A549 (cell line): Measurements from ENCODE around the gene PHKB. TPM values are rescaled to one million over a fixed set of nuclear protein-coding genes. Genes with fewer than 3 reads are reported as not detected.

ENCODE experiments used
- ATAC-seq, 2 experiments: fragments of 200-7000 bp in 1 of 2; fragments of >200 bp in 1 of 2; cut with Nextera tagmentation in 1 of 2; cut with Tn5 transposase in 1 of 2; 3 replicates each; pipeline versions ENCODE4 v1.8.0 to v1.9.1; 2018 to 2020; ENCODE audit warnings: mild to moderate bottlenecking in 1 of 2, moderate library complexity in 1 of 2
- CTCF ChIA-PET: fragments of 300-600 bp; sonication (Branson Sonifier 250); formaldehyde crosslinking; extraction: SDS; loops from one replicate; lab custom pipeline; 2021; ENCODE audit warnings: antibody characterized with exemption, inconsistent platforms; lab: Yijun Ruan, JAX
- POLR2A ChIA-PET: fragments of 350-600 bp; formaldehyde crosslinking; extraction: SDS; loops from one replicate; lab custom pipeline; 2021; ENCODE audit warnings: antibody characterized with exemption, inconsistent platforms; lab: Yijun Ruan, JAX
- DNase-seq, 2 experiments: peaks; one replicate each; pipeline versions ENCODE4 v3.0.0 to v3.0.0-alpha.2; 2011 to 2016; ENCODE audit warnings: low read depth in 1 of 2, low spot score in 1 of 2
- FAIRE-seq: peaks from 2 replicates; lab custom pipeline; 2011; peaks lifted over from hg19 to GRCh38; lab: Jason Lieb, UNC
- H3K27ac ChIP-seq, 2 experiments: fragments of >200 bp; sonication (Bioruptor Twin); formaldehyde crosslinking; 3 replicates each; pipeline ENCODE4 v1.5.1; 2016 to 2017
- H3K4me1 ChIP-seq: fragments of >200 bp; sonication (Bioruptor Twin); formaldehyde crosslinking; 3 replicates; pipeline ENCODE4 v1.6.1; 2016
- H3K4me2 ChIP-seq: fragments of >200 bp; sonication (Bioruptor Twin); formaldehyde crosslinking; 3 replicates; pipeline ENCODE4 v1.6.1; 2016
- H3K4me3 ChIP-seq: fragments of >200 bp; sonication (Bioruptor Twin); formaldehyde crosslinking; 3 replicates; pipeline ENCODE4 v1.5.1; 2016
- H3K9me3 ChIP-seq: fragments of >200 bp; sonication (Bioruptor Twin); formaldehyde crosslinking; 3 replicates; pipeline ENCODE4 v1.6.1; 2016
- CHD4 ChIP-seq: fragments of 200-600 bp; sonication (generic); IDR thresholded peaks from 2 replicates; pipeline ENCODE4 v1.6.1; 2016; ENCODE audit warnings: antibody characterized with exemption, mild to moderate bottlenecking, borderline replicate concordance
- EHF ChIP-seq: fragments of 250-450 bp; sonication (Bioruptor Pico); IDR thresholded peaks from 2 replicates; pipeline ENCODE4 v1.5.0; 2020; ENCODE audit warnings: mild to moderate bottlenecking
- FOSB ChIP-seq: fragments of 250-450 bp; sonication (Bioruptor Pico); IDR thresholded peaks from 2 replicates; pipeline ENCODE4 v1.5.0; 2020; ENCODE audit warnings: mild to moderate bottlenecking, moderate library complexity
- HDAC2 ChIP-seq: fragments of 200-600 bp; sonication (generic); IDR thresholded peaks from 2 replicates; pipeline ENCODE4 v1.6.1; 2016
- JUN ChIP-seq, 2 experiments: fragments of >200 bp; sonication (Bioruptor Twin); formaldehyde crosslinking; IDR thresholded peaks; 2 replicates in 1 of 2; 3 replicates in 1 of 2; pipeline ENCODE4 v1.6.1; 2016 to 2017
- KDM1A ChIP-seq: fragments of 200-600 bp; sonication (generic); IDR thresholded peaks from 2 replicates; pipeline ENCODE4 v1.6.1; 2016; ENCODE audit warnings: low read depth, mild to moderate bottlenecking
- KDM5A ChIP-seq: fragments of 200-600 bp; sonication (generic); IDR thresholded peaks from 2 replicates; pipeline ENCODE4 v1.6.1; 2016; ENCODE audit warnings: antibody characterized with exemption, mild to moderate bottlenecking
- MAFK ChIP-seq: fragments of 450-650 bp; IDR thresholded peaks from 2 replicates; pipeline ENCODE4 v1.6.1; 2014; ENCODE audit not compliant: partially characterized antibody
- MAZ ChIP-seq: fragments of 150-350 bp; IDR thresholded peaks from 2 replicates; pipeline ENCODE4 v1.6.1; 2014; ENCODE audit warnings: antibody characterized with exemption, low read depth, low read length, borderline replicate concordance
- PBX3 ChIP-seq: IDR thresholded peaks from 2 replicates; pipeline ENCODE4 v1.6.1; 2012
- RAD21 ChIP-seq, 2 experiments: fragments of >200 bp in 1 of 2; sonication (Bioruptor Twin) in 1 of 2; formaldehyde crosslinking in 1 of 2; IDR thresholded peaks in 1 of 2; conservative IDR thresholded peaks in 1 of 2; 2 replicates in 1 of 2; 3 replicates in 1 of 2; pipeline ENCODE4 v1.6.1; 2012 to 2018; ENCODE audit warnings: inconsistent platforms in 1 of 2
- RARB ChIP-seq: fragments of 250-450 bp; sonication (Bioruptor Pico); IDR thresholded peaks from 2 replicates; pipeline ENCODE4 v1.8.0; 2021; ENCODE audit warnings: mild to moderate bottlenecking, moderate library complexity
- TP53 ChIP-seq: fragments of 250-450 bp; sonication (Bioruptor Pico); IDR thresholded peaks from 2 replicates; pipeline ENCODE4 v1.5.0; 2021; ENCODE audit warnings: mild to moderate bottlenecking, moderate library complexity
- ZSCAN20 ChIP-seq: fragments of 250-450 bp; sonication (Bioruptor Pico); IDR thresholded peaks from 2 replicates; pipeline ENCODE4 v1.8.0; 2022; ENCODE audit warnings: mild to moderate bottlenecking, moderate library complexity
- WGBS: methylation state at CpG from one replicate; pipeline ENCODE4 v1.1.6; 2017; ENCODE audit errors: missing lambda C conversion rate; 5-methylcytosine and 5-hydroxymethylcytosine counted together
- polyA plus RNA-seq, 4 experiments: library from polyadenylated mRNA; depleted of rRNA in 3 of 4; stranded (reverse); fragments of >200 nt; fragmentation: RNase III in 1 of 4; extraction: RNeasy Plus Mini Kit Qiagen cat#74134 plus additional on column Dnase treatment in 1 of 4; gene quantifications; 2 replicates in 3 of 4; 3 replicates in 1 of 4; pipeline ENCODE4 v1.2.3, GENCODE V29; 2011 to 2017
- TF ChIP-seq, protein P1 (sequence below): fragments of 250-450 bp; sonication (Bioruptor Pico); IDR thresholded peaks from 2 replicates; pipeline ENCODE4 v1.5.0; 2021; ENCODE audit warnings: mild to moderate bottlenecking, moderate library complexity, borderline replicate concordance

Gene PHKB
- polyA plus RNA-seq, 2 of the 4 experiments (the other 2 are of a cell fraction): 33.2 to 96.8 TPM

- WGBS: 19% methylated on average over 4 of the region's 4 CpGs
- CTCF ChIA-PET: no interaction called here
- H3K9me3 ChIP-seq: no peaks in the 10 kb centered on the region
- ATAC-seq: peak; percentile 24 to 74; a peak in 4 of 6 replicates
- TF ChIP-seq PBX3 (no peak), MAFK (peak; percentile 45), CHD4 (no peak), RAD21 (conservative IDR thresholded peaks at IDR 0.05 in 1 of 2, IDR thresholded peaks at IDR 0.05 in 1 of 2) (0 out of 5 replicates have a peak, but pooled peaks of 1 of the 2 experiments have one; percentile 15), RARB (CRISPR knock-in tag) (no peak)
- H3K4me3 ChIP-seq: peak overlapping the region; percentile 14; the same call in 1 of the 3 replicates
- DNase-seq: peak; percentile 2 to 44
- H3K4me1 ChIP-seq: peaks cover 33% of the 10 kb centered on the region
- POLR2A ChIA-PET: no interaction called here
- H3K27ac ChIP-seq: peak overlapping the region; percentile 53 to 70; a peak in 4 of 6 replicates
- FAIRE-seq: peak; percentile 67
- peak overlapping the region; percentile 89 for H3K4me2 ChIP-seq
Measured at GRCh38 chr16:47664653-47665325, 203.7 kb downstream of the PHKB start.

- H3K4me2 ChIP-seq: no peak overlapping the region
- TF ChIP-seq KDM1A: no peak
- WGBS: 98% methylated on average over 3 of the region's 3 CpGs
- CTCF ChIA-PET: interaction anchor here (0.5 to 1.4 kb wide), 2 partner anchors 407 to 629 kb away, joined by 3 to 4 read pairs; no protein-coding TSS in a partner anchor
- DNase-seq: no peak
- no peak overlapping the region for H3K4me3 ChIP-seq
- POLR2A ChIA-PET: no interaction called here
- no peak for FAIRE-seq
- no peak overlapping the region; a peak in 1 of 6 replicates for H3K27ac ChIP-seq
- H3K9me3 ChIP-seq: no peaks in the 10 kb centered on the region
- ATAC-seq: no peak
- H3K4me1 ChIP-seq: peaks cover 33% of the 10 kb centered on the region
Measured at GRCh38 chr16:47666434-47666833, 205.3 kb downstream of the PHKB start.

- WGBS: 63% methylated on average over 6 of the region's 6 CpGs
- ChIA-PET CTCF (interaction anchor here (1.1 to 1.4 kb wide), 2 partner anchors 19 to 630 kb away, joined by 3 read pairs; no protein-coding TSS in a partner anchor), POLR2A (no interaction called here)
- no peak overlapping the region for H3K4me3 ChIP-seq
- no peaks in the 10 kb centered on the region for H3K9me3 ChIP-seq
- H3K4me1 ChIP-seq: peaks cover 33% of the 10 kb centered on the region
- no peak overlapping the region for H3K27ac ChIP-seq
- FAIRE-seq (no peak), ATAC-seq (no peak; a peak in 1 of 6 replicates), DNase-seq (no peak)
- peak overlapping the region; percentile 27; the same call in 2 of the 3 replicates for H3K4me2 ChIP-seq
- no peak for TF ChIP-seq MAZ
- TF ChIP-seq EHF: no peak
- TF ChIP-seq JUN (IDR thresholded peaks at IDR 0.05): no peak
- TF ChIP-seq, protein P1, sequence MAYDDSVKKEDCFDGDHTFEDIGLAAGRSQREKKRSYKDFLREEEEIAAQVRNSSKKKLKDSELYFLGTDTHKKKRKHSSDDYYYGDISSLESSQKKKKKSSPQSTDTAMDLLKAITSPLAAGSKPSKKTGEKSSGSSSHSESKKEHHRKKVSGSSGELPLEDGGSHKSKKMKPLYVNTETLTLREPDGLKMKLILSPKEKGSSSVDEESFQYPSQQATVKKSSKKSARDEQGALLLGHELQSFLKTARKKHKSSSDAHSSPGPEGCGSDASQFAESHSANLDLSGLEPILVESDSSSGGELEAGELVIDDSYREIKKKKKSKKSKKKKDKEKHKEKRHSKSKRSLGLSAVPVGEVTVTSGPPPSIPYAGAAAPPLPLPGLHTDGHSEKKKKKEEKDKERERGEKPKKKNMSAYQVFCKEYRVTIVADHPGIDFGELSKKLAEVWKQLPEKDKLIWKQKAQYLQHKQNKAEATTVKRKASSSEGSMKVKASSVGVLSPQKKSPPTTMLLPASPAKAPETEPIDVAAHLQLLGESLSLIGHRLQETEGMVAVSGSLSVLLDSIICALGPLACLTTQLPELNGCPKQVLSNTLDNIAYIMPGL (CRISPR knock-in tag): no peak
- no peak for TF ChIP-seq HDAC2
- no peak for TF ChIP-seq KDM5A
- TF ChIP-seq ZSCAN20 (CRISPR knock-in tag): no peak
- TF ChIP-seq FOSB (CRISPR knock-in tag): no peak
- no peak for TF ChIP-seq MAFK
Measured at GRCh38 chr16:47667956-47668355, 206.8 kb downstream of the PHKB start.

GRCh38 chr16:47672475-47672874 is 211.3 kb downstream of the PHKB start:
- peak; percentile 32 for FAIRE-seq
- ATAC-seq: no peak

More at GRCh38 chr16:47672475-47672874, 211.3 kb downstream of the PHKB start:
- H3K4me1 ChIP-seq: peaks cover 10% of the 10 kb centered on the region
- no peak for TF ChIP-seq TP53
- TF ChIP-seq MAFK: peak; percentile 94
- TF ChIP-seq, all 56 proteins: peak for 1
- no peak for DNase-seq
- Histone ChIP-seq H3K4me3 (no peak overlapping the region), H3K4me2 (no peak overlapping the region), H3K9me3 (no peaks in the 10 kb centered on the region), H3K27ac (no peak overlapping the region)
- ChIA-PET CTCF (no interaction called here), POLR2A (no interaction called here)
